Thoracic aorta (tissue), 2 donors: Measurements from ENCODE around the gene DICER1. TPM values are rescaled to one million over a fixed set of nuclear protein-coding genes. Genes with fewer than 3 reads are reported as not detected.

ENCODE experiments used
- ATAC-seq: fragments of 150-250 bp; one replicate; pipeline ENCODE4 v1.8.0; 2017; ENCODE audit warnings: low read depth; ENCODE audit not compliant: insufficient number of reproducible peaks, low FRiP score
- DNase-seq: peaks from one replicate; pipeline ENCODE4 v3.0.0-alpha.2; 2020; ENCODE audit warnings: low spot score
- H3K27ac ChIP-seq, 2 donors: fragments of 200-600 bp; sonication (generic); 1 replicate in 1 of 2; 2 replicates in 1 of 2; pipeline ENCODE4 v1.5.1; 2016; ENCODE audit warnings: mild to moderate bottlenecking in 2 of 2, moderate library complexity in 2 of 2
- H3K27me3 ChIP-seq: fragments of 200-600 bp; sonication (generic); replicated peaks from 2 replicates; pipeline ENCODE4 v1.6.0; 2016; ENCODE audit warnings: mild to moderate bottlenecking; ENCODE audit not compliant: insufficient read depth
- H3K36me3 ChIP-seq: fragments of 200-600 bp; sonication (generic); one replicate; pipeline ENCODE4 v1.5.1; 2016
- H3K4me1 ChIP-seq, 2 donors: fragments of 200-600 bp; sonication (generic); 1 replicate in 1 of 2; 2 replicates in 1 of 2; pipeline versions ENCODE4 v1.5.1 to v1.6.0; 2016; ENCODE audit warnings: low read depth in 2 of 2, mild to moderate bottlenecking in 1 of 2; ENCODE audit not compliant: control insufficient read depth in 1 of 2
- H3K4me3 ChIP-seq: fragments of 200-600 bp; sonication (generic); 2 replicates; pipeline ENCODE4 v1.5.1; 2016; ENCODE audit warnings: mild to moderate bottlenecking
- H3K9me3 ChIP-seq: fragments of 200-600 bp; sonication (generic); 2 replicates; pipeline ENCODE4 v1.5.1; 2016
- CTCF ChIP-seq: fragments of 200-600 bp; sonication (generic); IDR thresholded peaks from one replicate; pipeline ENCODE4 v1.5.1; 2019; ENCODE audit warnings: antibody characterized with exemption
- total RNA-seq, 2 donors: library from RNA; depleted of rRNA; stranded (reverse); fragments of >200 nt; gene quantifications; one replicate each; pipeline versions ENCODE4 v1.1.0 to v1.2.3, GENCODE V29; 2016

DICER1 gene
- total RNA-seq, 2 donors from 2014 or later = 56.3 to 92.5 TPM

DNA sequence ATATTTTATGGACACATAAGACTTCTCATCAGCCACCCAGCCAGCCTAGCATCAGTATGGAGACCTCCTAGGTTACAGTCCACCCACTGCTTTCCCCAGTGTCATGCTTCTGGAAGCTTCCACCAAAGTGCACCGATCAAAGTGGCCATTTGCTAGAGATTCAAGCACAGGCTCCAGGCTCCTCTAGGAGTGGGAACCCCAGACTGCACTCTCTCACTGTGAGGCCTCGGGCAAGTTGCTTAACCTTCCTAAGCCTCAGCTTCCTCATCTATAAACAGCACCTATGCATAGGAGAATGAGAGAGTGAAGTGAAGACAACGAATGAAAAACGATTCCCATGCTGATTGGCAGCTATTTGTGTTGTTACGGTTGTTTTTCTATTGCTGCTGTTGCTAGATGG, 94.4 kb downstream of the DICER1 start:
- Histone ChIP-seq H3K27me3 (no peaks in the 10 kb centered on the region), H3K9me3 (no peaks in the 10 kb centered on the region), H3K4me1 (no peaks in the 10 kb centered on the region), H3K36me3 (no peaks in the 10 kb centered on the region), H3K27ac (no peak overlapping the region), H3K4me3 (no peak overlapping the region)
- no peak for TF ChIP-seq CTCF
- ATAC-seq = no peak
- no peak for DNase-seq

- Histone ChIP-seq H3K4me1 (no peaks in the 10 kb centered on the region), H3K9me3 (no peaks in the 10 kb centered on the region), H3K27me3 (no peaks in the 10 kb centered on the region), H3K36me3 (no peaks in the 10 kb centered on the region), H3K27ac (no peak overlapping the region), H3K4me3 (no peak overlapping the region)
- ATAC-seq = no peak
- no peak for TF ChIP-seq CTCF
- no peak for DNase-seq
These were observed 95.1 kb downstream of the DICER1 start for GRCh38 chr14:95062220-95062619.

DNA sequence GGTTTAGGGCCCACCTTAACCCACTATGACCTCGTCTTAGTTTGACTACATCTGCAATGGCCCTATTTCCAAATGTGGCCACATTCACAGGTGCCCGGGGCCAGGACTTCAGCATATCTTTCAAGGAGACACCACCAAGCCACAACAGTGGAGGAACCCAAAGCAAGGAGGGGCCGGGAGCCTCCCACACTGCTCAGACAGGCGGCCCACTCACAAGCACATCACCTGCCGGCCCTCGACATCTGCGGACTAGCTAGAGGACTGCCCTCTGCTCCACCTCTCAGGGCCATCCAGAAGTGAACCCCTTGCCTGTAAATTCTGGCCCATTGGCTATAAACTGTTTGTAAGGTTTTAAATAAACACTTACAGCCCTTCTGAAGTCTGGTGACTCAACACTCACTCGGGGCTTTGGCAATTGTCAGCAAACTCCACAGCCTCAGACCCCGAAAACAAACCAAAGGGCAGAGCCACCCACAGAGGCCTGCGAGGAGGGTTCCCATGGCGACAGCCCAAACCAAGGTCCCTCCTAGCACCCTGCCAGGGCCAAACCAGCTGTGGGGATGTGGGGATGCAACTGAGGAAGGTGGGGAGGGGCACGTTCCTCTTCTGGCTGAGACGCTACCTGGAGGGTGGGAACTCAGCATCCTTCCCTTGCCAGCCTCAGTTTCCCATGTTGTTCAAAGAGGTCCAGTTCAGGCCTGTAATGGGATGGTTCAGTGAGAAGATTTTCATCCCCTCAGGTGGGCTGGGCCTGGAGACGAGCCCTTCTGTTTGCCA, 95.8 kb downstream of the DICER1 start:
- Histone ChIP-seq H3K4me1 (no peaks in the 10 kb centered on the region), H3K4me3 (no peak overlapping the region), H3K27ac (no peak overlapping the region), H3K9me3 (no peaks in the 10 kb centered on the region), H3K27me3 (no peaks in the 10 kb centered on the region), H3K36me3 (no peaks in the 10 kb centered on the region)
- DNase-seq (no peak), ATAC-seq (no peak)
- TF ChIP-seq CTCF = no peak

- no peak for ATAC-seq
- no peaks in the 10 kb centered on the region for H3K4me1 ChIP-seq
- no peak for DNase-seq
- H3K27me3 ChIP-seq = no peaks in the 10 kb centered on the region
- TF ChIP-seq CTCF = no peak
- no peaks in the 10 kb centered on the region for H3K36me3 ChIP-seq
- H3K9me3 ChIP-seq = no peaks in the 10 kb centered on the region
- H3K4me3 ChIP-seq = no peak overlapping the region
- no peak overlapping the region for H3K27ac ChIP-seq
These were observed 98.2 kb downstream of the DICER1 start for GRCh38 chr14:95059126-95059525.

GRCh38 chr14:95058491-95058890, 98.8 kb downstream of the DICER1 start:
- no peak for TF ChIP-seq CTCF
- Histone ChIP-seq H3K4me1 (no peaks in the 10 kb centered on the region), H3K27ac (no peak overlapping the region), H3K4me3 (no peak overlapping the region), H3K27me3 (no peaks in the 10 kb centered on the region), H3K36me3 (no peaks in the 10 kb centered on the region), H3K9me3 (no peaks in the 10 kb centered on the region)
- no peak for ATAC-seq
- DNase-seq = no peak
